Progenitor cell of endocrine pancreas (in vitro differentiated cells): ENCODE measurements around the gene OR52E1. TPM values are rescaled to one million over a fixed set of nuclear protein-coding genes. Genes with fewer than 3 reads are reported as not detected.

Source experiments
- DNase-seq: peaks from one replicate; pipeline ENCODE4 v3.0.0; 2021; ENCODE audit warnings: low spot score; ENCODE audit not compliant: unreplicated experiment
- H3K27ac Mint-ChIP-seq: 2 replicates; pipeline ENCODE4 v1.8.0; 2021; ENCODE audit warnings: mild to moderate bottlenecking, moderate library complexity, mixed read lengths
- H3K27me3 Mint-ChIP-seq: 2 replicates; pipeline ENCODE4 v1.8.0; 2021; ENCODE audit warnings: mixed read lengths
- H3K36me3 Mint-ChIP-seq: 2 replicates; pipeline ENCODE4 v1.8.0; 2022; ENCODE audit warnings: mixed read lengths; ENCODE audit not compliant: insufficient read depth
- H3K4me1 Mint-ChIP-seq: 2 replicates; pipeline ENCODE4 v1.8.0; 2021; ENCODE audit warnings: low read depth, mixed read lengths
- H3K4me3 Mint-ChIP-seq: 2 replicates; pipeline ENCODE4 v1.8.0; 2021; ENCODE audit warnings: low read depth, mild to moderate bottlenecking, moderate library complexity, mixed read lengths
- H3K9me3 Mint-ChIP-seq: 2 replicates; pipeline ENCODE4 v1.8.0; 2021; ENCODE audit warnings: low read depth, mixed read lengths
- total RNA-seq: library from RNA; stranded (reverse); gene quantifications from 2 replicates; pipeline ENCODE4 v1.2.1, GENCODE V29; 2021
- TF ChIP-seq, protein P1 (sequence below): fragments of 200-600 bp; sonication (generic); IDR thresholded peaks from one replicate; pipeline ENCODE4 v1.5.0; 2021; ENCODE audit warnings: antibody characterized with exemption, mild to moderate bottlenecking; ENCODE audit not compliant: unreplicated experiment

Gene OR52E1
- total RNA-seq, 1 donor from 2014 or later = not detected

DNA sequence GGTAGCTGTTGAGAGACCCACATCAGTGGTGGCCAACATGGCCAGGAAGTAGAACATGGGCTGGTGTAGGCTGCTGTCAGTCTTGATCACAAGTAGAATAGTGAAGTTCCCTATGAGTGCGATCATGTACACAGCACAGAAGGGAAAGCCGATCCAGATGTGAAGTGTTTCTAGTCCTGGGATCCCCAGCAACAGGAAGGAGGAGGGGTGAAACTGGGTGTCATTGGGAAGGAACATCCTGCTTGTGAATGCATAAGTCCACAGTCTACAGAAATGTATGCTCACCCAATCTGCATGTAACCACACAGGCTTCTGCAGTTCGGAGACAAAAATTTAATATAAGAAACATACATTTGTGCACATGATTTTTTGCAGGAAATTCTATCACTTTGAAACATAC lies 10.0 kb upstream of the OR52E1 start, which contains the start of gene OR52E2:
Gene OR52E2, minus strand, starts transcription at position 237 of the 400 bp plus-strand sequence. Its CDS starts 0 bp downstream, at position 237.
- H3K27ac Mint-ChIP-seq = no peak within 1 kb of the TSS
- no peaks in the 10 kb centered on the region for H3K27me3 Mint-ChIP-seq
- TF ChIP-seq, protein P1, sequence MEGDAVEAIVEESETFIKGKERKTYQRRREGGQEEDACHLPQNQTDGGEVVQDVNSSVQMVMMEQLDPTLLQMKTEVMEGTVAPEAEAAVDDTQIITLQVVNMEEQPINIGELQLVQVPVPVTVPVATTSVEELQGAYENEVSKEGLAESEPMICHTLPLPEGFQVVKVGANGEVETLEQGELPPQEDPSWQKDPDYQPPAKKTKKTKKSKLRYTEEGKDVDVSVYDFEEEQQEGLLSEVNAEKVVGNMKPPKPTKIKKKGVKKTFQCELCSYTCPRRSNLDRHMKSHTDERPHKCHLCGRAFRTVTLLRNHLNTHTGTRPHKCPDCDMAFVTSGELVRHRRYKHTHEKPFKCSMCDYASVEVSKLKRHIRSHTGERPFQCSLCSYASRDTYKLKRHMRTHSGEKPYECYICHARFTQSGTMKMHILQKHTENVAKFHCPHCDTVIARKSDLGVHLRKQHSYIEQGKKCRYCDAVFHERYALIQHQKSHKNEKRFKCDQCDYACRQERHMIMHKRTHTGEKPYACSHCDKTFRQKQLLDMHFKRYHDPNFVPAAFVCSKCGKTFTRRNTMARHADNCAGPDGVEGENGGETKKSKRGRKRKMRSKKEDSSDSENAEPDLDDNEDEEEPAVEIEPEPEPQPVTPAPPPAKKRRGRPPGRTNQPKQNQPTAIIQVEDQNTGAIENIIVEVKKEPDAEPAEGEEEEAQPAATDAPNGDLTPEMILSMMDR = no peak
- H3K4me1 Mint-ChIP-seq = no peaks in the 10 kb centered on the region
- no peaks in the 10 kb centered on the region for H3K36me3 Mint-ChIP-seq
- no peak within 1 kb of the TSS for H3K4me3 Mint-ChIP-seq
- DNase-seq = no peak
- H3K9me3 Mint-ChIP-seq = no peaks in the 10 kb centered on the region

DNA sequence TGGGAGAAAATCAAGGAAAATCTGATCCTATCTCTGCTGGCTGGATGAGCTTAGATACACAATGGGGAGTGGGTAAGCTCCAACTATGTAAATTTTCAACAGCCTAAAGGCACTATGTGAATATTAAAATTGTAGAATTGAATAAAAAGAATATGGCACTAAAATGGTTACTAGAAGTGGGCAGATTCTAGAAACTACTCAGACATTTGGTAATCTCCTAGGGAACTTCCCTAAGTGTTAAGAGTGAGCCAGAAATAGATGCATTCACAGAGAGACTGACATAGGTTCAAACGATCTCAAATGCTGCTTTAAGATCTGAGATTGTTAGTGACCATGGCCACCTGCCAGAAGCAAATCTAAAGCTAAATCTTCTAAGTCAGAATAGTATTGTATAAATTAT lies 4.3 kb upstream of the OR52E1 start:
- Mint-ChIP-seq H3K27me3 (no peaks in the 10 kb centered on the region), H3K4me3 (no peak overlapping the region), H3K4me1 (no peaks in the 10 kb centered on the region), H3K9me3 (no peaks in the 10 kb centered on the region), H3K36me3 (no peaks in the 10 kb centered on the region), H3K27ac (no peak overlapping the region)
- TF ChIP-seq, protein P1 = no peak
- no peak for DNase-seq

DNA sequence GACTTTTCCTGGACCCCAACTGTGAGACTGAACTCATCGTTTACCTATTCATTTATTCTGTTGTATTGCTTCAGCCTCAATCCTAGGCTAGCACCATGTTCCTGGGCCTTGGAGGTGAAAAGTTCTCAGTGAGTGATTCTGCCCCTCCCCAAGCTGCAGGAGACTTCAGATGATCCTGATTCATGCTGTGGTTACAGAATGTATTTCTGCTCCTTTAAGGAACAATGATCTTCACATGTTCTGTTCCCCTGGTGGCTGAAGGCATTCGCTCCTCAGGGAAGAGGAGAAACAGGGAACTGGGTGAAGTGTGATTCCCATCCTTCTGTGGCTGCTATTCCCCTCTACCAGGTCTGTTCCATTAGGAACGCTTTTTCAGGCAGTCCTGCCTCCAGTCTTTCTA lies 2.4 kb downstream of the OR52E1 start:
- Mint-ChIP-seq H3K36me3 (no peaks in the 10 kb centered on the region), H3K4me3 (no peak overlapping the region), H3K9me3 (no peaks in the 10 kb centered on the region), H3K4me1 (no peaks in the 10 kb centered on the region), H3K27ac (no peak overlapping the region), H3K27me3 (peaks cover 3% of the 10 kb centered on the region)
- no peak for DNase-seq
- TF ChIP-seq, protein P1 = no peak

DNA sequence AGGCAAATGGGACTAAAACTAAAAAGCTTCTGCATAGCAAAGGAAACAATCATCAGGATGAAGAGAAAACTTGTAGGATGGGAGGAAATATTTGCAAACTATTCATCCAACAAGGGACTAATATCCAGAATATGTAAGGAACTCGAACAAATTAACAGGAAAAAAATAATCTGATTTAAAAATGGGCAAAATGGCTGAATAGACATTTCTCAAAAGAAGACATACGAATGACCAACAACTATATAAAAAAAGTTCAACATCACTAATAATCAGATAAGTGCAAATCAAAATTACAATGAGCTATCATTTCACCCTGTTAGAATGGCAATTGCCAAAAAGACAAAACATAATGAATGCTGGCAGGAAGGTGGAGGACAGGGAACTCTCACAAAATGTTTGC lies 12.0 kb downstream of the OR52E1 start:
- TF ChIP-seq, protein P1 = no peak
- H3K9me3 Mint-ChIP-seq = peaks cover 2% of the 10 kb centered on the region
- no peak for DNase-seq
- H3K36me3 Mint-ChIP-seq = no peaks in the 10 kb centered on the region
- H3K27ac Mint-ChIP-seq = no peak overlapping the region
- no peaks in the 10 kb centered on the region for H3K27me3 Mint-ChIP-seq
- H3K4me1 Mint-ChIP-seq = peaks cover 7% of the 10 kb centered on the region
- H3K4me3 Mint-ChIP-seq = no peak overlapping the region

DNA sequence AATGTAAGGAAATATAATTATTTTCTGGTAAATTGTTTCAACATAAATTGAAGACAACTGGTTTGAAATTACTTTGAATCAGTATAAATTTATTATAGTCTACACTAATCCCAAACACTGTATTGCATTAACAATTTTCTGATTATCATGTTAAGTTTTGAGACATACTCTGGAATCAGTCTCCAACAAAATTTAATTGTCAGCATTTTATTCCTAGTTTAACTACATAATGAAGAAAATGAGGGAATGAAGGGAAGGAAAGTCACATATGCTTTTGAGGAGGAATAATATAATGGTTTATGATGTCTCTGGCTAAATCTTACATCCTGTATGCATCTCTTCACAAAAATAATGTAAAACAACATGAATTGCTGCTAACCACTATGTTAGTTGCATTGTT lies 14.2 kb downstream of the OR52E1 start:
- H3K36me3 Mint-ChIP-seq = no peaks in the 10 kb centered on the region
- DNase-seq = no peak
- no peaks in the 10 kb centered on the region for H3K27me3 Mint-ChIP-seq
- TF ChIP-seq, protein P1 = no peak
- H3K4me1 Mint-ChIP-seq = peaks cover 14% of the 10 kb centered on the region
- H3K27ac Mint-ChIP-seq = no peak overlapping the region
- H3K9me3 Mint-ChIP-seq = peaks cover 2% of the 10 kb centered on the region
- H3K4me3 Mint-ChIP-seq = no peak overlapping the region
